Endometrium (tissue), 2 donors: ENCODE results near the gene ABT1.

Source experiments
- FAIRE-seq: peaks from 2 replicates; lab custom pipeline; 2012; peaks lifted over from hg19 to GRCh38; lab: Jason Lieb, UNC
- donor health status: control.
- donor health status: control.

Gene ABT1

DNA sequence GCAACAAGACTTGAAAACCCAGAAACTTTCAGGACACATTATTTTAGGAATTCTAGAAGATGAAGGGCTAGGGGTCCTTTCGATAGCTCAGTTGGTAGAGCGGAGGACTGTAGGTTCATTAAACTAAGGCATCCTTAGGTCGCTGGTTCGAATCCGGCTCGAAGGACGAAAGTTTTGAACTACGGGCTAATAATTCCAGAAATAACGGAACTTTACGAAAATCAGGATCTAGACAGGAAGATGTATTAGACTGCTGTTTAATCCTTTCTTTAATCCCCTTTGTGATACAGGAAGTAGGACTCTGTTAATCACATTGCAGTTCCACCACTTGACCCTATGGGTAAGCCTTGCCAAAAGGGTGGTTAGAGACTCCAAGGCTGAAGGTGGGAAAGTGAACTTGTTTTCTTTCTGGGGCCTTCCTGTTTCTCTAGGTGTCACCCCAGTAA, 21.2 kb upstream of the ABT1 start:
- no peak for FAIRE-seq

DNA sequence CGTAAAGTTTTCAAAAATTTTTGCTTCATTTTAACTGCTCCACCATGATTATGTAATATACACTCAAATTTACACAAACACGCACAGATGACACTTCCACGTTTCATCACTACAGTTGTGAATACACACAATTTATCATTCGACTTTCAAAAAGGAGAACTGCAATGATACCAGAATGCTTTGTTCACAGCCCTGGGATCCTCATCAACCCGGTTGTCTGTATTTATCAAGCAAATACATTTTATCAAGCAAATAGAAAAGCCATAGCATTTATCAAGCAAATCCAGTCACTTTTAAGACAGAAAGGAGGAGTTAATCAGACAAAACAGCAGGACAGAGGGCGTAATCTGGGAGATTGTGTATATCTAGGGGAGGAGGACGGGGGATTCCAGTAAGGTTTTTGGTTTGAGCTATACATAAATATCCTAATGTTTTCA, 20.3 kb upstream of the ABT1 start:
- no peak for FAIRE-seq

DNA sequence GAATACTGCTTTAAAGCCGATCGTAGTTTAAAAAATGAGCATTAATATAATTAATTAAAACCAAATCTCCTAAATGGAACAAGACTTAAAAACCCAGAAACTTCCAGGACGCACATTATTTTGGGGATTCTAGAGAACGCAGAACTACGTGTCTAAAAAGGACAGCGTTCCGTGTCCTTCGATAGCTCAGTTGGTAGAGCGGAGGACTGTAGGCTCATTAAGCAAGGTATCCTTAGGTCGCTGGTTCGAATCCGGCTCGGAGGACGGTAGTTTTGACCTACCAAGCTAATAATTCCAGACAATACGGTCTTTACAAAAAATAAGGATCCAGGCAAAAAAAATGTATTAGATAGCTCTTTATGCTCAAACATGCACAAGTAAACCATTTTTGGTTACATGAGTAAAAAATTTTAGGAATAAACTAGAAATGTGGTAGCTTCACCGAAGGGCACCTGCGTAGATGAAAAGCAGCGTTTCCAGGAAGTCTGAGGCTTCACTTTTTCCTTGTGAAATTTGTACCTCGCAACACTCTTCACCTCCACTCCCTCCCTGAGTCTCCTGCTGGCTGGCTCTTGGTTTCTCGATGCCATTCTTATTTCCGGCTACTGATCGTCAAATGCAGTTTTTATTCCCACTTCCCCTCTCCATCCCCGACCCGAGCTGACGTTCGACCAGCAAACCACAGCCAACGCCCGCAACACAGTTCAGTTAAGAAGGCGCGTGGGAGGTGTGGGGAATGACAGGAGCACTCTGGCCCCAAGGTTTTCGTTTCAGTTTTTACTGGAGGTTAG, 19.6 kb upstream of the ABT1 start:
- no peak for FAIRE-seq

DNA sequence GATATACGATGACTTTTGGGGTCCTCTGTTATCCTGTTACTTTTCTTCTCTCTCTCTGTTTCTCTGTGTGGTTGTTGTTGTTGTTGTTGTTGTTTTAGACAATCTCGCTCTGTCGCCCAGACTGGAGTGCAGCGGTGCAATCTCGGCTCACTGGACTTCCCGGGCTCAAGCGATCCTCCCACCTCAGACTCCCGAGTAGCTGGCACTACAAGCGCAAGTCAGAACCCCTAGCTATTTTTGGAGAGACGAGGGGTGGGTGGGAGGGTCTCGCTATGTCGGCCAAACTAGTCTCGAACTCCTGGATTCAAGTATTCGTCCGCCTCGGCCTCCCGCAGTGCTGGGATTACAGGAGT, 19.1 kb upstream of the ABT1 start:
- FAIRE-seq: no peak

DNA sequence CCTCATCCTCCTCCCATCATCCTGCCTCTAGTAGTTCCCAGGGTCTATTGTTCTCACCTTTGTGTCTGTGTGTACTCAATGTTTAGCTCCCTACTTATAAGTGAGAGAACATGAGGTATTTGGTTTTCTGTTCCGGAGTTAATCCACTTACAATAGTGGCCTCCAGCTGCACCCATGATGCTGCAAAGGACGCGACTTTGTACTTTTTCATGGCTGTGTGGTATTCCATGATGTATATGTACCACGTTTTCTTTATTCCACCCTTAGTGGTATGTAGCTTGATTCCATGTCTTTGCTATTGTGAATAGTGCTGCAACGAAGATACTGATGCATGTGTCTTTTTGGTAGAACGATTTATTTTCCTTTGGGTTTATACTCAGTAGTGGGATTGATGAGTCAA, 18.5 kb upstream of the ABT1 start:
- FAIRE-seq: no peak

DNA sequence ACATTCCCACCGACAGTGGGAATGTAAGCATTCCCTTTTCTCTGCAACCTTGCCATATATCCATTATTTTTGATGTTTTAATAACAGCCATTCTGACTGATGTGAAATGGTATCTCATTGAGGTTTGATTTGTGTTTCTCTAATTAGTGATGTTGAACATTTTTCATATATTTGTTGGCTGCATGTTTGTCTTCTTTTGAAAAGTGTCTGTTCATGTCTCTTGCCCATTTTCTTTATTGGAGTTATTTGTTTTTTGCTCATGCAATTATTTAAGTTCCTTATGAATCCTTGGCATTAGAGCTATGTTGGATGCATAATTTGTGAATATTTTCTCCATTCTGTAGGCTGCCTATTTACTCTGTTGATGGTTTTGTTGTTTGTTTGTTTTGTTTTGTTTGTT, 18.0 kb upstream of the ABT1 start:
- no peak for FAIRE-seq

DNA sequence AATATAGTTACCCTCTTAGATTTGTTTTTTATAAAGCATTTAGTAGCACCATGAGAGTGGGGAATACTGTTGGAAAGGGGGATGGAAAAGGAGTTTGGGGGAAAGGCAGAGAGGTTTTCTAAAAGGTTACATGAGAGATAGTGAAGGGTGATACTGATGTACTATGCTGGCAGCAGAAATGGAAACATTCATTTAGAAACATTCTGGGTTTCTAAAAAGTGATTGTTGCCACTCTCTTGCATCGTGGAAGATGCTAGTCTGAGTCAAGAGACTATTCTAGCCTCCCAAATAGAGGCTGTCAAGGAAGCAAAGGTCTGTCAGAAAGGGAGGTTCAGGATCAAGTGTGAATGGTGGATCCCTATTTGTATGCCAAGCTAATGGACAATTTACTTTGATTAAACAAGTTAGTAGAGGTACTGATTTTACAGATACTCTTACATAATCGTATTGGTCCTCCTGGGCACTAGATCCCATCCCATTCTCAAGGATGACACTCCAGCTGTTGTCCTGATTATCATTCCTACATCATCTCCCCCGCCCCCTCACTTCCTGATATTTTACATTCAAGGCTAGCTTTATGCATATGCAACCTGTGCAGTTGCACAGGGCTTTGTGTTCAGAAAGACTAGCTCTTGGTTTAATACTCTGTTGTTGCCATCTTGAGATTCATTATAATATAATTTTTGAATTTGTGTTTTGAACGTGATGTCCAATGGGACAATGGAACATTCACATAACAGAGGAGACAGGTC, 15.4 kb upstream of the ABT1 start:
- FAIRE-seq: no peak

DNA sequence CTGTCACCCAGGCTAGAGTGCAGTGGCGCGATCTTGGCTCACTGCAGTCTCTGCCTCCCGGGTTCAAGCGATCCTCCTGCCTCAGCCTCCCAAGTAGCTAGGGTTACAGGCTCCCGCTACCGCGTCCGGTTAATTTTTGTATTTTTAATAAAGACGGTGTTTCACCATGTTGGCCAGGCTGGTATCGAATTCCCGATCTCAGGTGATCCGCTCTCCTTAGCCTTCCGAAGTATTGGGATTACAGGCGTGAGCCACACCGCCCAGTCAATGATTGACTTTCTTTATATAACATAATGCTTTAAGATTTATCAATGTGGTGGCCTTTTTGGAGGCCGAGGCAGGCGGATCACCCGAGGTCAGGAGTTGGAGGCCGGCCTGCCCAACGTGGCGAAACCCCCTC, 7.8 kb upstream of the ABT1 start:
- no peak for FAIRE-seq

DNA sequence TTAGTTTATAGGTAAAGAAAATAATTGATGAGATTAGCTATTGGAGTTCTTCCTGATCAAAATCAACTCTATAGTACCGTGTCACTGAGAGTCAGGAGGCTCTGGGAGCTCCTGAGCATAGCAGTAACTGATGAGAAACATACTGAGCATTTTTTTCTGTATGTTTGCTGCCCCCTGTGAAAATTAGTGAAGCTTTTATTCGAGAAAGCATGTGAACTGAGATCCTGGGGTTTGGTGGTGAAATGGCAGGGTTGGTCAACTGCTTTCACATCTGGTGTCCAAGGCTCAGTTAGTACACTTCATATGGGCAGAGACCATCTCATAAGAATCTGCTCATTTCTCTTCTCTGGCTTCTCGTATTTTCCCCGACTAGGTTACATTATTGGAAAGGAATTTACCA, 4.1 kb upstream of the ABT1 start:
- no peak for FAIRE-seq

DNA sequence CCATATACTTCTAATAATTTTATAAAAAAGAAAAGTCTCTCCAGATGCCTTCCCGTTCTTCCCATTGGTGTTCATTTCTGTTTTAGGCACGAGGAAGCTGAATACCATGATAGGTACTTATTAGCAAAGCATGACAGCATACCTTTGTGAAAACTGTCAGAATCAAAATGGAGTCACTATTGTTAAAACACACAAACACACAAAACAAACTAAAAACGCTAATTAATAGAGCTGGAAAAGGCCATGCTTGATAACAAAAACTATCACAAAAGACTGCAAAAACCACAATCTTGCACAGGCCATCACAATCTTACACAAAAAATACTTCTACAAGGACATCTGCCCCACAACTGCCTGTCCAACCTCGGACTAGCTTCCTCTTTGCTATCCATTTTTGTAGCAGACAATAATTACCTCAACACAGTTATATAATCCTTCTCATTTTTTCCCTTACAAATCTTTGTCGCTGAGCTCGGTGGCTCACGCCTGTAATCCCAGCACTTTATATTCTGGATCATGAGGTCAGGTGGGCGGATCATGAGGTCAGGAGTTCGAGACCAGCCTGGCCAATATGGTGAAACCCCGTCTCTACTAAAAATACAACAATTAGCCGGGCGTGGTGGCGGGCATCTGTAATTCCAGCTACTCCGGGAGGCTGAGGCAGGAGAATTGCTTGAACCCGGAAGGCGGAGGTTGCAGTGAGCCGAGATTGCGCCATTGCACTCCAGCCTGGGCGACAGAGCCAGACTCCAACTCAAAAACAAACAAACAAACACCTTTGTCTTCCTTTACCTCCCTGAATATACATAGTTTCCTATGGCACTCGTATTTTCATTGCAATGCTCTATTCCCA, 3.2 kb upstream of the ABT1 start:
- FAIRE-seq: no peak

DNA sequence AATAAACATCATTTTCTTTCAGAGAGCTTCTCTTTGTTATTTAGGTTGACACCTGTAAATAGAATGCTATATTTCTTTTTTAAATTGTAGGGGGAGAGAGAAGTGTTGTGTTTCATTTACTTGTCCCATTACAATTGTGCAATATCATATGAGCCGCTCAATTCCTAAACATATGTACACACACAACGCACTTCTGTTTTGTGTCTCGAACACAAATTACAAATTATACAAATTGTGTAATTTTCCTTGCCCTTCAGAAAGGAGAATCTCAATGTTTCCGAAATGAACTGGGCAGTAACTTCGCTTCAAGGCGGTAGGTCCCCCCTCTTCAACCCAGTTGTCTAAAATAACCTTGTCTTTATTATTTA, 2.6 kb upstream of the ABT1 start:
- FAIRE-seq: no peak

DNA sequence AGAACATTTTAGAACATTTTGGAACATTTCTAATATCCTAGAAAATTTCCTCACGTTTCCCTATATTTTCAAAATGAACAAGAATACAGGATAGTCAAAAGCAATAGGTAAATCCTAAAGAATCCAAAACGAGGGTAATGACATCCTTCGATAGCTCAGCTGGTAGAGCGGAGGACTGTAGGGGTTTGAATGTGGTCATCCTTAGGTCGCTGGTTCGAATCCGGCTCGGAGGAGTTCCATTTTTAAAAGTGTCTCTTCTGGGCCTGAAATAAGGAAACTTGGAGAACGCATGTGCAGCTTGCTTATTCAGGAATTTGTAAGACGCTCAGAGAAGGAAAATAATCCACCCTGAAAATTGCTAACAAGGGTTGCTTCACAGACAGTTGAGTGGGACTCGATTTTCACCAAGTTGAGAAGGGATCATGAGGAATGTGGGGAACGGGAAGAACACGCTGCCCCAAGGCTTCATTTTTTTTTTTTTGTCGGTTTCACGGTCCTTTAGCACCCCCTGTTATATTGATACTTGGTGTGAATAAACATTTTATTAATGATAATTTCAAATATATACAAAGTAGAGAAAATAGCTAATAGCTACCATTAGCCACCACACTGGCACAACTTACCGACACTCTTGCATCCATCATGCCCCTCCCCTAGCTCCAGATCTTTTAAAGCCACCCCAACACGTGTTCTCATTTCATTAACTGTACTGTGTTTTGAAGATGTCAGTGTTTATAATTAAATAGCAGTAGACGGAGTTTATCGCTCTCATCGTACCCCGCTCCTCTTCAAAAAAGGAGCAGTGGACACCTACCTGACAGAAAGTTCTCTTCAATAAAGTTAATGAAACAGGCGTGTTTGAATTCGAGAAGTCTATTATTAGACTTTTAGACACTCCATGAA, 1.8 kb upstream of the ABT1 start:
- no peak for FAIRE-seq

DNA sequence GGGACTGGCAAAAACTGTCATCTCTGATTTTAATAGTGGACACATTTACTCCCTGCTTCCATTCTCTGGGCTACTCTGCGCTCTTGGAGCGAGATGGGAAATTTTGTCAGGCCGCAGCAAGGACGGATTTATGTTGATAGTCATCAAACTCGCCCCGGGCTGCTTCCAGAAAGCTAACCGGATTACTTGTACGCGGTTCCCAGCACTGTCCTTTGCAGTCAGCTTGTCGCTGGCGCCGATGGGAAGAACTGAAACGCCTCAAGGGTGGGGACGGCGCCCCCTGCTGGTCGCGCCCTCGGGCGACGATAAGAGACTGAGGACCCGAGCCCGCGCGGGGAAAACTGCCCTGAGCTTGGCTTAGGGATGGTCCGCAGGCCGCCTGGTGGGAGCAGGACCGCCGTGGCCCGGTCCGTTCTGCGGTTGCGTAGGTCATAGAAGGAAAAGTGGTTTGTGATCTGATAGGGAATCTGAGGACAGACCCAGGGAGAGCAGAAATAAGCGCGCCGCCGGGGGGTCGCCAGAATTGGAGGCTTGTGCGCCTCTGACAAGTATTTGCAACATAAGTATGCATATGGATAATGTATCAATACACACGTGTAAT, 984 bp upstream of the ABT1 start:
- FAIRE-seq: no peak

DNA sequence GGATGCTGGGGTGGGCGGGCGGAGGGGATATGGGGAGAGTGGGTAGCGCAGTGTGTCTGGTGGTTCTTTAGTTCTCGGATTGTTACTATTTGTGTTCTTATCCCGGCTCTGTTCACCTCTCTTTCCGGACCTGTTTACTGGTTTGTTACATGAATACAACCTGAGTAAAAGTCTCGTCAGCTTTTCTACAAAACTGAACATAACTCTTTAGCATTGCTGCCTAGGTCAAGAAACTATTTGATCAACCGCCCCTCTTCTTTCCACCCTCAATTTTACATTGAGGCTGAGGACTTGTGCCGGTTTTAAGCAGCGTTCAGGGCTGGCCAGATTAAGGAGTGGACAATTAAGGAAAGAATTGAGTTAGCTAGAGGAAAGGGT, 625 bp downstream of the ABT1 start:
- FAIRE-seq: no peak

DNA sequence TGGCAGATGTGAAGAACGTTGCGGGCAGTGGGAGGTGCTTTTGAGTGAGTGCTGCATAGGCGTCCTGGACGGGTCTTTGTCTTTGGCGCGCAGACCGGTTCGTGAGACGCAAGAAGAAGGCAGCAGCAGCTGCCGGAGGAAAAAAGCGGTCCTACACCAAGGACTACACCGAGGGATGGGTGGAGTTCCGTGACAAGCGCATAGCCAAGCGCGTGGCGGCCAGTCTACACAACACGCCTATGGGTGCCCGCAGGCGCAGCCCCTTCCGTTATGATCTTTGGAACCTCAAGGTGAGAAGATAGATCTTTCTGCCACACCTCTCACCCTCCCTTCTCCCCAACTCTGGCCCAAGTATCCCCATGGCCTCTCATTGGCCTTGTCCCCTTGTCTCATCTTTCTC, 1.1 kb downstream of the ABT1 start:
- no peak for FAIRE-seq

DNA sequence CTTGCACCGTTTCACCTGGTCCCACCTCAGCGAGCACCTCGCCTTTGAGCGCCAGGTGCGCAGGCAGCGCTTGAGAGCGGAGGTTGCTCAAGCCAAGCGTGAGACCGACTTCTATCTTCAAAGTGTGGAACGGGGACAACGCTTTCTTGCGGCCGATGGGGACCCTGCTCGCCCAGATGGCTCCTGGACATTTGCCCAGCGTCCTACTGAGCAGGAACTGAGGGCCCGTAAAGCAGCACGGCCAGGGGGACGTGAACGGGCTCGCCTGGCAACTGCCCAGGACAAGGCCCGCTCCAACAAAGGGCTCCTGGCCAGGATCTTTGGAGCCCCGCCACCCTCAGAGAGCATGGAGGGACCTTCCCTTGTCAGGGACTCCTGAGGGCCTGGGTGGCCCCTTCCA, 1.5 kb downstream of the ABT1 start:
- FAIRE-seq: no peak

DNA sequence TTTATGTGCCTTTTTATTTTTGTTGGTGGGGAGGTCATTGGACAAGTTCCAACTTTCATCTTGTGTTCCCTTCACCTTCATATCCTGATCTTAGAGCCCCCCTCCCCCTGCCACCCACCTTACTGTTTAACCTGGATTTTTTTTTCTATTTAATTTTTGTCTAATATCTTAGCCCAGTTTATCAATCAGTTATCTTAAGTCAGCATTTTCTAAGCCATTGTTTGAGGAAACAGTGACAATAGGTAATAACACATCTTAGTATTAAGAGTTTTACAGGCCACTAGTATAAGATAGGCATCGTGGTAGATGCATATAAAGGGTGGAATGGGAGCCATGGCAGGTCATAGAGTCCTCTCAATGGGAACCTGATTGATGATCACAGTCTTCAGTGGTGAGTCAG, 2.4 kb downstream of the ABT1 start:
- FAIRE-seq: no peak

DNA sequence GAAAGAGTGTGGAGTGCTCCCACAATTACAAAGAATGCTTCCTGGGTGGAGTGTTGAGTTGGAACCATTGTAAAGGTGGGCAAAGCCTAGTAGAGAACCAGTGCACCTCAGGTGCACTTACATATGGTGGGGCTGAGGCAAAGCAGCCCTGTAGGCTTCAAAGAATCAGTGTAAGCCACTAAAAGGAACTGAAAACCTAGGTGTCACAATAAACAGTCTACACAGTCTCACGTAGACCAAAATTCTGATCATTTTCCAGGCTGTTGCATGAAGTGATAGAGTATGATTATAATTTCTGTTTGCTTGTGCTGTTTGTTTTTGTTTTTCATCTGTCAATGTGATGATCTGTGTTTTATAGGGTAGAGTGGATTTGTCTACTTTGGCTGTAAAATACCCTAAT, 2.8 kb downstream of the ABT1 start:
- FAIRE-seq: no peak

DNA sequence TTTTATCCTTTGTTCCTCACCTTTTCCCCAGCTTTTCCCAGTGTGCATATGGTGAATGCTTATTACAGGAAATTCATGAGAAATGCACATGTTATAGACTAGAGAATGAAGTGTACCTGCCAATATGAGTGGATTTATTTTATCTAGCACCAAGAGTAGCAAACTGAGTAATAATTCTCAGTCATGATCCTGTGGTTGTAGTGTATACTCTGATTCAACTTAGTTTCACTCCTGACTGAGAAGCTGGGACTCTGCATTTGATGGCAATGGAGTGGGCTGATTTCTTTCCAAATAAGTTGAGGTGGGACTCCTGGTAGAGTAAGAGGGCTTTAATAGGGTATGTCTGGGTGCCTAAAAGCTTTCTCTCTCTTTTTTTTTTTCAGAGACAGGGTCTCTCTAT, 4.0 kb downstream of the ABT1 start:
- no peak for FAIRE-seq

DNA sequence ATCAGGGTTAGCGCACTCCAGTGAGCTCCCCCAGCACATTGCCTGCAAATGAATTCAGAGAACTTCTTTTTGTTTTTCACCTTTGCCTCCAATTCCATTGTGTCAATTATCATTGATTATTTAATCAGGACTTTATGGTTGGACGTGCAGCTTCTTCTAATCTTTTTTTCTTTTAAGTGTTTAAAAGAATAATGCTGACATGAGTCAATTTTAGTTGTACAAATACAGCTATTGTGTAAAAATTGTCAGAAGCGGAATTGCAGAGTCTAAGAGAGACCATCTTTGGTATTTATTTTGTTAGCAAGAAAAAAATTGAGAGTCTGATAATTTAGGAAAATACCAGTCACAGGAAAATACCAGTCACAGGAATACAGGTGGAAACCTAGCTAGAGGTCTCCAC, 5.5 kb downstream of the ABT1 start:
- FAIRE-seq: no peak

DNA sequence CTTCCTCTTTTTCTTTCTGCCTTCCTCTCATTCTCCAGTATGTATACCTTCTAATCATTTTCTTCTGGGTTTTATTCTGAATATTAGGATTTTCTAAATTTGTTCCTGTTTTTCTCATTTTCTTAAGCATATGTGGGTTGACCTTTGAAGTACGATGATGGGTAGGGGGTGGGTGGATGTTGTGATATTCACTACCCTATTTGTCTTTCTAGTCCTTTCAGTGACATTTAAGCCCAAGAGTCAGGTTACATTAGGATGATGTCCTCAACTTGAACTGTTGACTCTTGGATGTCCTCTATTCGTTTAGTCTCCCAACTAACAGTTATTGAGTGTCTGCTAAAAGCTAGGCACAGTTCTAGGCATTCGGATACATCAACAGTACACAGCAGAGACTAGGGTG, 7.3 kb downstream of the ABT1 start:
- FAIRE-seq: no peak

DNA sequence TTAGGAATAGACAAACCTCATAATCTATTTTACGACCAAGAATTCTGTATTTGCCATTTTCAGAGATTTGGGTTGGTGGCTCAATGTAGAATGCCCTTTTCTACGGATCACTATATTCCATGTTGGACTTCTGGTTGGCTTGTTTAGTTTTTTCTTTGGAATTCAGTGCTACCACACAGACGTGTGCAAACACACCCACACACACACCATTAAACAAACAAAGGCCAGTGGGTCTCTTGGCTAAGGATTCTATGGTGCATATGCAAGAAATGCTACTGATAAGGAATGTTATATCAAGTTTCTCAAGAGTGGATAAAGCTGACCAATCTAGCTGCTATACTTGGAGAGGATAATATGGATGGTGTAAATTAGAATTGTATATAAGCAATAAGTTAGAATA, 8.0 kb downstream of the ABT1 start:
- FAIRE-seq: no peak
